NCI-H146 (cell line): ENCODE data around the gene FAAH.
A peak's percentile ranks its signal among the peaks of the same experiment; 100 is the strongest.

Experiments used
- DNase-seq: peaks from one replicate; lab custom pipeline; 2025; lab: John Stamatoyannopoulos, UW

Gene FAAH

DNA sequence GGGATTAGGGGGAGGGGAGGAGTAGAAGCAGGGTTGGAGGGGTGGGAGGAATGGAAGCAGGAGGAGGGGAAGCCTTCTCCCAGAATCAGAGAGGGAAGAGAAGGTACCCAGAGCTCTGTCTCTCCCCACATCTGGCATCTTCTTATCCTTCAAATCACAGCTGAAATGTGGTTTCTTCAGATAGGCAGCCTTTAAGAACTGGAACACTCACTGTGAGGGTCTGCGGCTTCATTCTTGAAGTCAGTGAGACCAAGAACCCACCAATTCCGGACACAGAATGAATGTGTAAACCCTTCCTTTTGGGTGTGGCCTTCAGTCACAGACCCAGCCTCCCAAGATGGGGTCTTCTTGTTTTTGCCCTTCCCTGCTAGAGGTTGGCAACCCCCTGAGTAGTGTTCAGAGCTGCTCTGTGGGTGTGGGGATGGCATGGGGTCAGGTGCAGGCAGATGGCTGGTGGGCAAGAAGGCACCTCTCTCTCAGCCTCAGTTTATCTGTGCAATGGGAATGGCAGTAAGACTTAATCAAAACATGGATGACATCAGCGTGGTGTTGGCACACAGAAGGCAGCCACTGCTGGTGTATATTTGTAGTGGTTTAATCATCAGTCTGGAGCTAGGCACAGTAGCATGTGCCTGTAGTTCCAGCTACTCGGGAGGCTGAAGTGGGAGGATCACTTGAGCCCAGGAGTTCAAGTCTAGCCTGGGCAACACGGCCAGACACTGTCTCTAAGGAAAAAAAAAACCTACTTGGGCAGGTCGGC lies 7.2 kb downstream of the FAAH start:
- DNase-seq = no peak

DNA sequence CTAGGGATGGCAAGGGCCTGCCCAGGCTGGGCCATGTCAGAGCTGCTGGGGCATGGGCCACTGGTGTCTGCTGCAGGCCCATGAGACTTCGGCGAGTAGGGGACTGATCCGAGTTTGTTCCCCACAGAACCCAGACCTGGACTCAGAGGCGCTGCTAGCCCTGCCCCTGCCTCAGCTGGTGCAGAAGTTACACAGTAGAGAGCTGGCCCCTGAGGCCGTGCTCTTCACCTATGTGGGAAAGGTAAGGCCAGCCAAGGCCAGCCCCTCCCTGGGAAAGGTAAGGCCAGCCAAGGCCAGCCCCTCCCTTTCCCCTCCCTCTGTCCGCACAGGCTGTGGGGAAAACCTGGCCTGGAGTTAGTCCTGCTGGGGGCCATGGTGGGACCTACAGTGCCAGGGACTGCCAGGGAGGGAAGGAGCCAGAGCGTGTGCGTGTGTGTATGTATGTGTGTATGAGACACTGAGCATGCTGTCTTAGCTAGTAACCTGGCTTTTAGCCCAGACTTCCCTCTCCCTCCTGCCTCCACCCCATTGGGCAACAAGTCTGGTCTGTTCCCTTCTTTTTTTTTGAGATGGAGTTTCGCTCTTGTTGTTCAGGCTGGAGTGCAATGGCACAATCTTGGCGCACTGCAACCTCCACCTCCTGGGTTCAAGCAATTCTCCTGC lies 8.0 kb downstream of the FAAH start:
- peak; percentile 52 for DNase-seq

DNA sequence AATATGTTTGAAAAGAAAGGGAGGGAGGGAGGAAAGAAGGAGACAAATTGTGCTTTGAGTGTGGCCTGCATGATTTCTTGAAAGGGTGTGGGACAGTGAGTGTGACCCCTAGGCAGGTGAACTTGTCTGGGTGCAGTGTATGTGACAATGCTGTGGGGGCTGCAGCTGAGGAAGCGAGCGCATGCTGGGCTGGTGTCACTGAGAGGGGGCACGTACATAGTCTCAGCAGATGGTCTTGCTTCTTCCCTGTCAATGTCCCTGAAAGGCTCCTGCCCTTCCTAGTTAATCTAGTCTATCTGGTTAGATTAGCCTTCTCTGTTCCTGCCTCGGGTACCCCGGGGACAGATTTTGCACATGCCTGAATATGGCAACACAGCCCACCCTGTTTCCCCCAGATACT lies 9.8 kb downstream of the FAAH start:
- DNase-seq = no peak

DNA sequence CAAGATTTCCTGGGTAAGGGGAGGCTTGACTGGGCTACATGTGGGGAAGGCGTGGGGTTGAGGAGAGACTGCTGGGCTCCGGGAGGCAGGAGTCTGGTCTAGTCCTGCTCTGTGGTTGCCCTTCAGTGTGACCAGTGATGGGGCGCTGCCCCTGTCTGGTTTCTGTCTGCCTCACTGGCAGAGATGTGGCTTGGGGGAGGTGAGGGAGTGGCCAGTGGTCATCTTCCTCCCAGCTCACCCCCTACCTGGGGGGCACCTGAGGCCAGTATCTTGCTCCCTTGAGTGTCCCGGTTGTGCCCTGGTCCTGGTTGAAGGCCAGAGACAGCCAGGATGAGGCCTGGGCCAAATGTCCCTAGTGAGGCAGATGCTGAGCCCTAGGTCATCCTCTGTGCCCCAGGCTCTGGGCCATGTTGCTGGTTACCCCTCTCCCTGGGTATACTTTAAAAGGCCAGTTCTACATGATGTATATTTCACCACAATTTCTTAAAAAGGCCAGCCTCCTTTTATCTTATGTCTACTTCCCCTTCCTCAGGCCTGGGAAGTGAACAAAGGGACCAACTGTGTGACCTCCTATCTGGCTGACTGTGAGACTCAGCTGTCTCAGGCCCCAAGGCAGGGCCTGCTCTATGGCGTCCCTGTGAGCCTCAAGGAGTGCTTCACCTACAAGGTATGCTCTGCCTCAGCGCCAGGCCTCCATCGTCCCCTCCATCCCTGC lies 10.5 kb downstream of the FAAH start:
- DNase-seq = no peak

DNA sequence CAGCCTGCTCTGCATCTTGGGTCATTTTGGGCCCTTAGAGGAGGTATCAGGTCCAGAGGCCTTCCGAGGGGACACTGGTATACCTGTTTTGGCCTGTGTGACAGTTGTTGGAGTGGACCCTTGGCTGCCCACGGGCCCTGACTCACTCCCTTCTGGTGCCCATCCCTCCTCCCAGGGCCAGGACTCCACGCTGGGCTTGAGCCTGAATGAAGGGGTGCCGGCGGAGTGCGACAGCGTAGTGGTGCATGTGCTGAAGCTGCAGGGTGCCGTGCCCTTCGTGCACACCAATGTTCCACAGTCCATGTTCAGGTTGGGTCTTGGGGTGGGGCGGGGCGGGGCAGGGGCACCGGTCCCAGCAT lies 11.1 kb downstream of the FAAH start:
- DNase-seq = no peak

DNA sequence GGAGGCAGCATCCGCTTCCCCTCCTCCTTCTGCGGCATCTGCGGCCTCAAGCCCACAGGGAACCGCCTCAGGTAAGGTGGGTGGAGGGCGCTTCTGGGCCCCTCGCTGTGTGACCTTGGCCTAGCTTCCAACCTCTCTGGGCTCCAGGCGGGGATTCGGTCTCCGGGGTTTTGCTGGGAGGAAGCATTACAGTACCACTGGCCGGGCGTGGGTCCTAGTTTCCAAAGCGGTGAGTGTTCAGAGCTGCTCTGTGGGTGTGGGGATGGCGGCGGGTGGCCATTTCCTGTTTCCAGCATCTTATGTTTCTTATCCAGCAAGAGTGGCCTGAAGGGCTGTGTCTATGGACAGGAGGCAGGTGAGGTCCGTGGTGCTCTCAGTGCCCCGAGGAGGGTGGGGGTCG lies 11.6 kb downstream of the FAAH start:
- DNase-seq = no peak

DNA sequence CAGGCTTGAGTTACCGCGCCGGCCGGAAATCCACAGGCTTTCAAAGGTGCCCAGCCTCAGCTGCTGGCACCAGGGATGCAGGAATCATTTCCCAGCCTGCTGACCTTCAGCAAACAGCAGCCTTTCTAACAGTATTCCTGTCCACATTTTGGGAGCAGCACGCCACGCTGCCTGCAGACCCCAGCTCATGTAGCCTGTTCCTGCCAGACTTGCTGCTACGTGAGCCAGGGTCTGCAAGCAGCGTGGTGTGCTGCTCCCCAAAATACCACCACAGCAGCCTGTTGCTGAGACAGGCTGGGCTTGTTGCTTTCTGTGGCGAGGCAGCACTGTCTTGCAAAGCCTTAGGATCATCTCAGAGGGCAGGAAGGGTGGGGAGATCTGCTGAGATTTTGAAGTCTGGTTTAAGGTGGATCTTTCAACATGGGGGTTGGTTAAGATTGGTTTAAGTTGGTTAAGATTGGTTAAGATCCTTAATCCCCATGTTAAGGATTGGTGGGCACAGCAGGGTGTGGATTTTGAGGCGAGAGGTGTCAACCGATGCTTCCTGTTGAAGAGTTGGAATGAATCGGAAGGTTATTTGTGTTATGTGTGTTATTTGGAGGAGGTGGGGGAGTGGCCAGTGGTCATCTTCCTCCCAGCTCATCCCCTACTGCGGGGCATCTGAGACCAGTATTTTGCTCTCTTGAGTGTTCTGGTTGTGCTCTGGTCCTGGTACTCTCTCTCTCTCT lies 12.9 kb downstream of the FAAH start:
- no peak for DNase-seq

DNA sequence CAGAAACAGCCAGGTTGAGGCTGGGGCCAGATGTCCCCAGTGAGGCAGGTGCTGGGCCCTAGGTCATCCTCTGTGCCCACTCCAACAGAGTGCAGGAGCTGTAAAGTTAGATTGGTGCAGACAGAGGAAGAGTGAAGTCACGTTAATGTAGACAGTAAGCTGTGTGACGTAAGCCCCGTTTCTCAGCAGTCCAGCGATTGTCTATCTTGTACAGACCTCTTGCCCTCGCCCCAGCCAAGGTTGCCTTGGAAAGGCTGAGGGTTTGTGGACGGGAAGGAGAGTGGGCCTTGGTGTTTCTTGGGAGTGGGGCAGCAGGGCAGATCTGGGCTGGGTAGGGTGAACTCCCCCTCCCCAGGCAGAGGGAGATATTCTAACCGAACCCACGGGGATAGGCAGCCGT lies 13.5 kb downstream of the FAAH start:
- DNase-seq = no peak

DNA sequence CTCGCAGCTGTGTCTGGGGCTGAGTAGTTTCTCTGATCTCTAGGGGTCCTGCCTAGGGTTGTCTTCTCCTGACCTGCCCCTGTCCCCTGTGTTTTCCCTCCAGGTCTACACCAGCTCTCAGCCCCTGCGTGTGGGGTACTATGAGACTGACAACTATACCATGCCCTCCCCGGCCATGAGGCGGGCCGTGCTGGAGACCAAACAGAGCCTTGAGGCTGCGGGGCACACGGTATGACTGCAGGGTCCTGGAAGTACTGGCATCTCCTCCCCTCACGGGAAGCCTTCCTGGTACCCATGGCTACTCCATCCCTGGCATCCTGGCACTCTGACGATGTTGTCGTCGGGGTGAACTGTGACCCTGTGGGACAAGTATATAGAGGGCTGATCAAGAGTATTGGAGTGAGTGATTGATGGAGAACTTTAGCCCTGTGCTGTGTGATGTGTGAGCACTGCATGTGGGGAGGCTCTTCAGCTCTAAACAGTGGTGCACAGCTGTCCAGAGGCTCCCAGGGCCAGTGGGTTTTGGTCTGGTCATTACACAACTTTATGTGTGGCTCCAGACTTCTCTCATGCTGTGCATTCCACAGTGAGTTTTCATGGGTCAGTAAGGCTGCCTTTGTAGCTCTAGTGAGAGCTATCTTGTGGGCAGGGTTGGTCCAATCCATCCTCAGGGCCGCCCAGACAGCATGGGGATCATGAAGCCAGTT lies 14.4 kb downstream of the FAAH start:
- DNase-seq = no peak

DNA sequence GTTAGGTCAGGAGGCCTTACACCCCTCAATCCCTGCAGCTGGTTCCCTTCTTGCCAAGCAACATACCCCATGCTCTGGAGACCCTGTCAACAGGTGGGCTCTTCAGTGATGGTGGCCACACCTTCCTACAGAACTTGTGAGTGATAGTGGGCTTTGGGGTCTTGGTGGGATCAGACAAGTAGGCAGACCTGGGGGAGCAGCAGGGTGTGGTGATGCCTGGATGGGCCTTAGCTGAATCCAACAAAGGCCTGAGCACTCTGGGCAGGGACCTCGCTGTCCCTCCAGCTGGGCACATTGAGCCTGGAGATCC lies 14.9 kb downstream of the FAAH start:
- no peak for DNase-seq

DNA sequence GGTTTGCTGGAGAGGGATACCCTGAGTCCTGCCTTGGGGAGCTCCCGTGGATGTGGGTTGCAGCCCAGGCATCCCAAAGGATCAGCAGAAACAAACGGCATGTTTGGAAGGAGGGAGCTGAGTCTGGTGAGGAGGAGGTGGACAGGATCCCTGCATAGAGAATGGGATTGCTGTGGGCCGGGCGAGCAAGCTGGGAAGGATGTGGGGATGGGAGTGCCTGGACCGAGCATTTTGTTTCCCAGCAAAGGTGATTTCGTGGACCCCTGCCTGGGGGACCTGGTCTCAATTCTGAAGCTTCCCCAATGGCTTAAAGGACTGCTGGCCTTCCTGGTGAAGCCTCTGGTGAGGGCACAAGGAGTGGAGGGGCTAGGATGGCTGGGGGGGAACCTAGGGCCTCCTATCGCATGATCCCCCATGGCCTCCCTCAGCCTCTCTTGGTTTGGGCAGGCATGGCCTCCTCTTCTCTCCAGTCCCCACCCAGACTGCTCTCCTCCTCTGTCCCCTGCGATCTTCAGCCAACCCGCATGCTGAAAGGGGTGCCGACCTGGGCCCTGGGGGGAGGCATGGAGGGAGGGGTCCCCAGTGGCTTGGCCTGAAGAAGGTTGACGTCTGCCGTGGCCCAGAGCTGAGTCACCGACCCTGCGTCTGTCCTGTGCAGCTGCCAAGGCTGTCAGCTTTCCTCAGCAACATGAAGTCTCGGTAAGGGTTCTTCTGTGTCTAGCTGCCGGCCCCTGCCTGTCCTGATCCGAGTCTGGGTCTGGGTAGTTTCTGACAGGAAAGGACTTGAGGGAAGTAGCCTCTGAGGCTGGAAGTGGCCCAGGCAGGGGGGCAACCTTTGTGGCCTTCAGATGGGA lies 16.3 kb downstream of the FAAH start:
- DNase-seq = no peak

DNA sequence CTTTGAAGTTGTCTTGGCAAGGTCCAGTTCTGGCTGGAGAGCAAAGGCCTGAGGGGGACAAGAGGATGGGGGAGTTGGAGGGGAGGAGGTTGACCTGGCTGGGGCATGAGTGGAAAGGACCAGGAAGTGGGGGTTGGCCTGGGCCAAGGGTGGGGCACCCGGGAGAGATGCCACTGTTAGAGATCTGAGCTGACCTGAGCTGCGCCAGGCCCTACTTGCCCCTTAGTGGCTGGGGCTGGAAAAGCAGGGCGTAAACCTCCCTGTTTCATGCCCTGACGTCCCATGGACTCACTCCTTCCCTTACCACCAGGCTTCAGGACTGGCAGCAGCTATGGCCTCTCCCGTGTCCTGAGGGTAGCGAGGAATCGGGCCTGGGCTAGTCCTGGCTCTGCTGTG lies 16.9 kb downstream of the FAAH start:
- DNase-seq = no peak

DNA sequence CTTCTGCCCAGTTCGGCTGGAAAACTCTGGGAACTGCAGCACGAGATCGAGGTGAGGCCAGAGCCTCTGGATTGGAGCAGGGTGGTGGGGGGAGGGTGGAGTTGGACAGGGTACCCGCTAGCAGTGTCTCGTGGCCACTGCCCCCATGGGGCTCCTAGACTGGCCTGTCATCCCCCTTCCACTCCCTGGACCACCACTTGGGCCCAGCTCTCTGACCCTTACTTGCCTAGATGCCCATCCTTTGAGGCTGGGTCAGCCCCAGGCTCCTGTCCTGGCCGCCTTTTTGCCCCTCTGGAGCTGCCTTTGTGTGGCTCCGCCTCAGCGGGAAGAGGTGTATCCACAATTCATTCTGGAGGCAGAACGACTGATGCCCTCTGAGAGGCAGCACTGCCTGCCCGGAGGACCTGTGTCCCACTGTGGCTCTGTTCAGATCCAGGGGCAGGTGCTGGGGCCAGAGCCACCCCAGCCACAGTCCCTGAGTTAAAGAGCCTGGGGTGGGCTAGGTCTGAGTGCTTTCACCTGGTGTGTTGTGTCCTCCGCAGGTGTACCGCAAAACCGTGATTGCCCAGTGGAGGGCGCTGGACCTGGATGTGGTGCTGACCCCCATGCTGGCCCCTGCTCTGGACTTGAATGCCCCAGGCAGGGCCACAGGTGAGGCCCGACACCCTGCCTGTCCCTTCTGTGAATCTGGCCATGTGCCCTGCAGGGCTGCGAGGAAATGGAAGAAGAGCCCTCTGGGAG lies 17.7 kb downstream of the FAAH start:
- DNase-seq = no peak

DNA sequence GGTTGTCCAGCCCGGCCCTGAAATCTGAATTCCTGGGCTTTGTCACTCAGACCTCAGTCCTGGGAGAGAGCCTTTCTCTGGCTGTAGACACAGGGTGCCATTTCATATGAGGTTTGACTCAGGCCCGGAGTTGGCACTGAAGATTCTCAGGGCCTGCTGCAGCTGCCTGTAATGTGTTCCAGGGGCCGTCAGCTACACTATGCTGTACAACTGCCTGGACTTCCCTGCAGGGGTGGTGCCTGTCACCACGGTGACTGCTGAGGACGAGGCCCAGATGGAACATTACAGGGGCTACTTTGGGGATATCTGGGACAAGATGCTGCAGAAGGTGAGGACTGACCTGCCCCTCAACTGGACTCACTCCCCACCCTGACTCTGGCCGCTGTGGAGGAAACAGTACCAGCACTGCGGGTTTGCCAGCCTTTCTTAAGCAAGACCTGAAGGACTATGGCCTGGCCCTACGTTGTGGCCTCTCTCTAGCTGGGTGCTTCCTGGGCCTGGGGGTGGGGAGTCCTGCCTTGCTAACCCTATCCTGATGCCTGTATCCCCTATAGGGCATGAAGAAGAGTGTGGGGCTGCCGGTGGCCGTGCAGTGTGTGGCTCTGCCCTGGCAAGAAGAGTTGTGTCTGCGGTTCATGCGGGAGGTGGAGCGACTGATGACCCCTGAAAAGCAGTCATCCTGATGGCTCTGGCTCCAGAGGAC lies 18.9 kb downstream of the FAAH start:
- no peak for DNase-seq

DNA sequence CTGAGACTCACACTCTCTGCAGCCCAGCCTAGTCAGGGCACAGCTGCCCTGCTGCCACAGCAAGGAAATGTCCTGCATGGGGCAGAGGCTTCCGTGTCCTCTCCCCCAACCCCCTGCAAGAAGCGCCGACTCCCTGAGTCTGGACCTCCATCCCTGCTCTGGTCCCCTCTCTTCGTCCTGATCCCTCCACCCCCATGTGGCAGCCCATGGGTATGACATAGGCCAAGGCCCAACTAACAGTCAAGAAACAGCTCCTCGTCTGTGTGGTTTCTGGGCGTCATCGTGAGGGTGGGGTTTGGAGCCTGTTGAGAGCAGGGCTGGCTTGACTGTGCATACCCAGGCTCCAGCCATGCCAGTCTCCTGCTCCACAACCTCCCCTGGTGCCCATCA lies 19.5 kb downstream of the FAAH start:
- no peak for DNase-seq

DNA sequence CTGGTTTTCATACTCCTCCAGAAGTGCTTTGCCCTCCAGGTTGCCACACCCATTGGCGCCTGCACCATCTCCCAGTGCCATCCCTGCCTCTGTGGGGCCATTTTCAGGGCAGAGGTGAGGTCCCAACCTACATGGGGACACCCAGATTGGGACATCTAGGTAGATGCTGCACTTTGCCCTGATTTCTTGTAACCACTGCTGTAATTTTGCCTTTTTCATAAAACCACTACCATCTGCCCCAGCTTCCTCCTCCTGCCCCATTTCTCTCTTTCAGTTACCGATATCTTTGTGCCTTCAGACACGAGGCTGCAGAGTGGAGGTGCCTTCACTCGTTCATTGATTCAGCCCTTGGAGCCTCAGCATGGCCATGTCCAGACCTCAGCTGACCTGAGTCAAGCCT lies 21.4 kb downstream of the FAAH start:
- DNase-seq = no peak

DNA sequence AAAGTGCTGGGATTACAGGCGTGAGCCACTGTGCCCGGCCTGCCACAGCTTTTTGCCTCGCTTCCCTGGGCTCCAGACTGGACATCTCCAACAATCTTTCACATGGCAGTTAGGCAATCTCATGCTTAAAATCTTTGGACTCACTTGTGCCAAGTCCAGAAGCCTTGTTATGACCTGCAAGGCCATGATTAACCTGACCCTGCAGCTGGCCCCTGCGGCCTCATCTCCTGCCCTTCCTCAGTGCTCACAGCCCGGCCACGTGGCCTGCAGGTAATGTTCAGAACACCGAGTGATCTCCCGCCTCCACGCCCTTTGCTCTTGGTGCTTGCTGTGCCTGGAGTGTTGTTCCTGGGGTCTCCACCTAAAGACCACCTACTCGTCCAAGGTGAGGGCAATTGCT lies 24.9 kb downstream of the FAAH start:
- DNase-seq = no peak

DNA sequence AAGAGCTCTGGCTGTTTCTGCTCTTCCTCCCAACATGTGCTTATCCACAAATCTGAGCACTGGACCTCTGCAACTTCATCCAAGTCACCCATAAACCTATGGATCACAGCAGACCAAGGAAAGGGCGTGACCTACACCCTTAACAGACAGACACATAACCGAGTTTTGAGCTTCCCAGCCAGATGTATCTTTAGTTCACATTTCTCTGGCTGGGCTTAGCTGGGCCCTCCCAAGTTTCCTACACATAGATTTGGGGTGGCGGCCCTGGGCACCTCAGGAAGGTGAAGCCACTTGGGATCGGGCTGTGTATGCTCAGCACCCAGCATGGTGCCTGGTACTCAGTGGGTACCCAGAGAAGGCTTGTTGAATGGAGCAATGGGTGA lies 26.4 kb downstream of the FAAH start:
- no peak for DNase-seq

DNA sequence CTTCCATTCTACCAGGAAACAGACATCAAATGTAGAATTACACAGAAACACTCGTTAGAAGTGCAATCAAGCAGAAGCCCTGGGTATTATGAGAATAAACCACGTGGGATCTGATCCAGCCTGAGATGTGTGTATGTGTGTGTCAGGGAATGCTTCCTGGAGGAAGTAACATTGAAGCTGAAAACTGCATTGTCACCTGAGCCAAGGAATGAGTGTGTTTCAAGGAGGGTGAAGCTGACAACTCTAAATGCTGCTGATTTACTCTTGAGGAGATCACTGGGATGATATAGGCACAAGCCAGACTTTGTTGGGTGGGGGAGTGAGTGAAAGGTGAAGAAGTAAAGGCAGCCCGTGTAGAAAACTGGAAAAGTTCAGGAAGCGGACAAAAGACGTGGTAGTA lies 27.6 kb downstream of the FAAH start:
- DNase-seq = no peak

DNA sequence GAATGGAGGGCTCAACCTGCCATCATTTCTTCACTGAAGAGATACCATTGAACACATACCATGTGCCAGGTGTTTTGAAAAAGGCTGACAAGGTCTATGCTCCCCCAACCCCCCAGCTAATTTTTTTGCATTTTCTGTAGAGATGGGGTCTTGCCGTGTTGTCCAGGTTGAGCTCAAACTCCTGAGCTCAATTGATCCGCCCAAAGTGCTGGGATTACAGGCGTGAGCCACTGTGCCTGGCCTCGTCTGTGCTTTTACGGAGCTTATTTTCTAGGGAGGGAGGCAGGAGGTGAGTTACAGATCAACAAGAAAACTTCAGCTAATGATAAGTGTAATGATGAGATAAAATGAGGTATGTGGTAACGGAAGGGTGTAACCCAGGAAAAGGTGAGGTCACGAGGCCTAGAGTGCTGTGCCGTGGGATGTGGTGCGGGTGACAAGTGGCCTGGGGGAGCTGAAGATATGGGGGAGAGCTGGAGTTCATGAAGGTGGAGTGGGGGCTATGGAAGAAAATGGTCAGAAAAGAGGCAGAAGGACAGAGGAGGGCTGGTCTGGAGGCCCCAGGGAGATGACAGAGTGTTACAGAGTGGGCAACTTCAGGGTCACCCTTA lies 28.2 kb downstream of the FAAH start:
- DNase-seq = no peak
